ENCODE data around the gene SPATA6.

GRCh38 chr1:48261881-48262400 is 210.1 kb downstream of the SPATA6 start:
- TF ChIP-seq REST (IDR thresholded peaks at IDR 0.05; ENCODE audit: borderline replicate concordance) = no peak
- no peak for TF ChIP-seq RAD21 (conservative IDR thresholded peaks at IDR 0.05)
- TF ChIP-seq CTCF (IDR thresholded peaks at IDR 0.05; ENCODE audit: poor library complexity, severe bottlenecking) = no peak
- no peak for TF ChIP-seq SMC3 (conservative IDR thresholded peaks at IDR 0.05; ENCODE audit: poor library complexity)
- TF ChIP-seq EZH2 (IDR thresholded peaks at IDR 0.05; ENCODE audit: borderline replicate concordance, insufficient read depth, low read length, poor library complexity, severe bottlenecking) = no peak
- no peak for TF ChIP-seq MXI1 (conservative IDR thresholded peaks at IDR 0.05; ENCODE audit: poor library complexity, severe bottlenecking)
- TF ChIP-seq TAF1 (IDR thresholded peaks at IDR 0.05; ENCODE audit: low read depth) = no peak
- no peak for TF ChIP-seq EP300 (conservative IDR thresholded peaks at IDR 0.05; ENCODE audit: poor library complexity, severe bottlenecking)
- no peak for TF ChIP-seq POLR2AphosphoS5 (IDR thresholded peaks at IDR 0.05)

Data from neural cell (in vitro differentiated cells).